HL-60/S4 (cell line): ENCODE results near the gene PLEKHG5.

Source experiments
- in situ Hi-C: fragments of 300-500 bp; cut with MboI; formaldehyde crosslinking; loops from 2 replicates; pipeline ENCODE4 v1.14.3; 2022; ENCODE audit warnings: low sequenced_read_pairs

PLEKHG5 gene

DNA sequence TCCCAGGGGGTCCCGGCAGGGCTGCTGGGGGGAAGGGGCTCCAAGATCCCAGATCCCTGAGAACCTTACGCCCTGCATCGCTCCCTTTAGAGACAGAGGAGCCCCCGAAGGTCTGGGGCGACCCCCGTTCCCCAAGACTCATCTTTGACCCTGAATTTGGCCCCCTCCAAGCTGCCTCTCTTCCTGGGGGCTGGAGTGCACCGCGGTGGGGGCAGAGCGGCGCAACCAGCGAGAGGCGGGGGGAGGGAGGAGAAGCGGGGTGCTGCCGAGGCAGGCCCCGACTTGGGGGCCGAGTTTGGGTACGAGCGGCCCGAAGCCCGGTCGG, 5.4 kb upstream of the PLEKHG5 start:
- in situ Hi-C loops: loop anchor here (25.0 kb wide), 1 partner anchor 715 kb away; no protein-coding TSS in a partner anchor

DNA sequence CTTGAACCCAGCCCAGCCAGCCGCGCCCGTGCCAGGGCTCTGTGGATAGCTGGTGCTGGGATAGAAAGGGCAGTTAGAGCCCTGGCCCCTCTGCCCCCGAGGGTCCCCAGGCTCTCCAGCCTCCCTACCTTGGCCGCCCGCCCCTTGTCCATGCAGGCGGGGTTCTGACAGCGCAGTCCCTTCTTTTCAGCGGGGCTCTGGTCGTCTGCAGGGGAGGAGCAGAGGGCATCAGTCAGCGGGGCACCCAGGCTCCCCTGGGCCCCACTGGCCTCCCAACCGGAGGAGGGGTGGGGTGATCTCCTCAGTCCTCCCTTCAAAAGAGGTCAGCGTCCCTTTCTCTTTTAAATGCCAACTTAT, 4.9 kb upstream of the PLEKHG5 start:
- in situ Hi-C loops: loop anchor here (25.0 kb wide), 1 partner anchor 716 kb away; no protein-coding TSS in a partner anchor

DNA sequence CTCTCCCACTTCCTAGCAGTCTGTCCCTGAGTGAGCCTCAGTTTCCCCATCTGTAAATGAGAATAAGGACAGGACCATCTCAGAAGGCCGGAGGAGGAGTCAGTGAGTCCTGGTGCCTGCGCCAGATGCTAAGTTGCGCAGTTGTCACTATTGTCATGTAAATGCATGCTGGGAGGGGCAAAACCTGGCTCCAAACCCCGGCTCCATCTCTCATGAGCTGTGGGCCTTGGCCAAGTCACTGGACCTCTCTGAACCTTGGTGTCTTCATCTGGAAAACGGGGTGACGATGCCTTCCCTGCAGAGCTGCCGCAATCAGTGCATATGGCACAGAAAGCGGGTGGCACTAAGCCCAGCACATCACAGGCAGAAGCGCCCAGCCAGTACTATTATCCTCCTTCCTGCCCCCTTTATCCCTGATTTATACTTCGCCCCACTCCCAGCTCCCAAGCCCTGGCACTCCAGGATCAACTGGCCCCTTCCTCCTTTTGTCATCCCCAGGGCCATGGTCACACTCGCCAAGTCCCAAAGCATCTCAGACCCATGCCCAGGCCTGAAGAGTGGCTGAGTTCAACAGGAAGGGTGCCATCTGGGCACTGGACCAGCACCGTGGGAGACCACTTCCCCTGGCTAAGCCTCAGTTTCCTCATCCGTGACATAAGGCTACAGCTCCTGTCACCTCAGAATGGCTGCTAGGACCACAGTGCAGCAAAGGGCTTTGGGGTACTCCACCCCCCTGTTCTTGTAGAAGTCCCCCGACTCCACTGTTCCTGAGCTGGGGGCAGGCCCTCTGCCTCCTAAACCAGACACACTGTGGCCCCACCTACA, 4.3 kb upstream of the PLEKHG5 start:
- in situ Hi-C loops: loop anchor here (25.0 kb wide), 1 partner anchor 717 kb away; no protein-coding TSS in a partner anchor

DNA sequence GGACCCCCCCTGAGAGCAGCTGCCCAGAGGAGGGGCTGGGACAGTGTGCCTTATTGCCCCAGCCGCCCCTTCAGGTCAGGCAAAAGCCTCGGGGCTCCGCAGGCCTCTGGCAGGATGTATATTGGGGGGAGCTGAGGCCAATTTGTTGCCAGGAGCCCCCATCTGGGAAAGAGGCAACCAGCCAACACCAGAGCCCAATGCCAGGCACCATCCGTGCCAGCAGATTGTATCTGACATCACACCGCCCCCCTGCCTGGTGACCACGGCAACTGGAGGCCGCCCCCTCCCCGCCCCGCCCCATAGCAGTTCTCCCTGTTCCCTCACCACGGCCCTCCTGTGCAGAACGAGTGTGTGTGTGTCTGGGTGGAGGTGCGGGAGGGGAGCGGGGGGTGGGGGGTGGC, 3.6 kb upstream of the PLEKHG5 start:
- in situ Hi-C loops: loop anchor here (25.0 kb wide), 1 partner anchor 717 kb away; no protein-coding TSS in a partner anchor

DNA sequence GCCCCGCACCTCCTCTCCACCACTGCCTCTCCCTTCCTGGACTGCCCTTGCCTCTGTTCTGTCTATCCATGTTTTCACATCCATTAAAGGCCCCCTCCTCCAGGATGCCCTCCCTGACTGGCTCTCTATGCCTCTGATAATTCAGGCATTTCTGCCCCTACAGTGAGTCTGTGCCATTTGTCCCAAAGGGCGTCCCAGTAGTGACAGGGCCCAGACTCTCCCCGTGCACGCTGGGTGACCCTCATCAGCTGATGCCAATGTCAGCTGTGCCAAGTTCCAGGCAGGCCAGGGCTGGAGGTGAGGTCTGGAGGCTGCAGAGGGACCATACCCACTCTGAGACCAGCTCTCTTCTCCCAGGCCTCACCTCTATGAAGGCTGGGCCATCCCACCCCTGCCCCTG, 3.2 kb upstream of the PLEKHG5 start:
- in situ Hi-C loops: loop anchor here (25.0 kb wide), 1 partner anchor 718 kb away; no protein-coding TSS in a partner anchor

DNA sequence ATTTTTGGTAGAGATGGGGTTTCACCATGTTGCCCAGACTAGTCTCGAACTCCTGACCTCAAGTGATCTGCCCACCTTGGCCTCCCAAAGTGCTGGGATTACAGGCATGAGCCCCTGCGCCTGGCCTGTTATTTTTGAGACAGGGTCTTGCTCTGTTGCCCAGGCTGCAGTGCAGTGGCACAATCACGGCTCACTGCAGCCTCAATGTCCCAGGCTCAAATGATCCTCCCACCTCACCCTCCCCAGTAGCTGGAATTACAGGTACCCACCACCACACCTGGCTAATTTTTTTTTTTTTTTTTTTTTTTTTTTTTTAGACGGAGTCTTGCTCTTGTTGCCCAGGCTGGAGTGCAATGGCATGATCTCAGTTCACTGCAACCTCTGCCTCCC, 2.4 kb upstream of the PLEKHG5 start:
- in situ Hi-C loops: loop anchor here (25.0 kb wide), 1 partner anchor 718 kb away; no protein-coding TSS in a partner anchor

DNA sequence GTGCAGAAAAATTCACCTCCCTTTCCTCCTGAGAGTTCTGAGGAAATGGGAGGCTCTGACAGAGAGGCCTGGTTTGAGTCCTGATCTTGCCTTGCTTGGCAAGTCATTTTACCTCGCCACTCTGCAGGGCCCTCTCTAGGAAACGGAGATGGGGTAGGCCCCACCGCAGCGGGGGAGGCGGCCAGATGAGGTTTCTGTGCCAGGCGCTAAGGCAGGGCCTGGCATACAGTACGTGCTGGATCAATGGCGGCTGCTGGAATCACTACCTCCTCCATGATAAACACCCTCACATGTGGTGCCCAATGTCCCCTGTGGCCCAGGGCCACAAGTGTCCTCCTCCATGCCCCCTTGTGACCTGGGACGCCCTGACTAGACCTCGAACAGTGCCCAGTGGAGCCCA, 499 bp upstream of the PLEKHG5 start:
- in situ Hi-C loops: loop anchor here (25.0 kb wide), 1 partner anchor 720 kb away; no protein-coding TSS in a partner anchor

DNA sequence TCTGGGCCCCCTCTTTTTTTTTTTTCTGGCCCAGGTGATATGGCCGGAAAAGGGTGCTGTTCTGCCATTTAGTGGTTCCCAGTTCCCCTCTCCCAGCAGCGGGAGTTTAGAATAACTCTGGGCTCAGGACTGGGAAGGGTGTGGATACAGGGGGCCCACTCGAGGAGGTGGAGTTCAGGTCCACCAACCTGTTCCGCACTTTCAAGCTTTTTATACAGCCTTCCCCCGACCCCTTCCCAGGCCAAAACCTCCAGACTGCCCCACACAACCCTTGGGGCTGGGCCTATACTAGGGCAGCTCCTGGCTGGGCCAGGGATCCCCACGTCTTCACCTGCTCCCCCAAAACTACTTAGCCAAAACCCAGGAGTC, 402 bp downstream of the PLEKHG5 start:
- in situ Hi-C loops: loop anchor here (25.0 kb wide), 1 partner anchor 721 kb away; no protein-coding TSS in a partner anchor

DNA sequence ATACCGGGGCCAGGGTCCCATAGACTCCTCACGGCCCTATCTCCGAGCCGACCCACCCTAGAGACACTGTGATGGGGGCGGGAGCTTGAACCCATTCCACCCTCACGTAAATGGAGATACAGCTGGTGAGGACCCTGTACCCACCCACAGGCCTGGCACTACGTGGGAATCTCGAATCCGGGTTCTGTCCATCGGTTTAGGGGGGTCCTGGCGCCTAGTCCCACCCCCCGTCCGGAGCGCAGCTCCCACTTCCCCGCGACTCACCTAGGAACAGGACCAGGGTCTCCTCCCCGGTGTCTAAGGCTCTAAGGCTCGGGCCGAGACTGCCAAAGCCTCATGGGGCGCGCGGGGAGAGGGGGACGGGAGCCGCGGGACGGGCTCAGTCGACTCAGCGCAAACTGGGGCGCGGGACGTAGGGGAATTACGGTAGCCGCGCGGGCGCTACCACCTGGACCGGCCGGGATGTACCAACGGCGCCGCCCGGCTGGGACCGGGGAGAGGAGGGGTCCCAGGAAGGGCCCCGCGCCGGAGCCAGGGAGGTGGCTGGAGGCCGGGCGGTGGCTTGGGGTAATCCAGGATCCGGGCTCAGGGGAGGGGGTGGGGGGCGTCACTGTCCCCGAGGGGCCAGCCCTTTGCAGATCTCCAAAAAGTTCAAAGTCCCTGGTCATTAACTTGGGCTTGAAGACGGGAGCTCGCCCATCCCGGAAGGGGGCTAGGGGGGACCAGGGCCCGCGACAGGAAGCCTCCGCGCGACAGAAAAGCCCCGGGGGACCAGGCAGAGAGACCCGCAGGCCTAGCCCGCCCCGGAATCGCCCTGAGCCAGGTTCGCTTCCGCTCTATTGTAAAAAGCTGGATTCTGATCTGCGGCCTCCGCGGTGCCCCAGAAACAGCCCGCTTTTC, 1.0 kb downstream of the PLEKHG5 start:
- in situ Hi-C loops: loop anchor here (25.0 kb wide), 1 partner anchor 722 kb away; no protein-coding TSS in a partner anchor

DNA sequence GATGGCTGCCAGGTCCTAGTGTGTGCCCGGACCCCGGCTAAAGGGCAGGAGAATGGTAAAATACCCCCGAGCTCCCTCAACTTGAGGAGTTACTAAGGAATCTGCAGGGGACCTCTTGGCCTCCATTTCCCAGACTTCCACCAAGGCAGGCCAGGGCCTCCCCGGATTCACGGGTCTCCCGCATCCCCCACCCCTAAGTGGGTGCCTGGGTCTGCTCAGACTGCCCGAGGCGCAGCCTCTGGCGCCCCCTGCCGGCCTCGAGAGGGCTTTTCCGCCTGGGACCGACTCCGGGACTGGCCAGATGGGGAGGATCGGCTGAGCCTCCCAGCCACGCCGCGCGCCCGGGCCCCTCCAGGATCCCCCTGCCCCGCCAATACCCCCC, 1.7 kb downstream of the PLEKHG5 start:
- in situ Hi-C loops: loop anchor here (10.0 to 25.0 kb wide), 2 partner anchors 155 to 723 kb away; no protein-coding TSS in a partner anchor

DNA sequence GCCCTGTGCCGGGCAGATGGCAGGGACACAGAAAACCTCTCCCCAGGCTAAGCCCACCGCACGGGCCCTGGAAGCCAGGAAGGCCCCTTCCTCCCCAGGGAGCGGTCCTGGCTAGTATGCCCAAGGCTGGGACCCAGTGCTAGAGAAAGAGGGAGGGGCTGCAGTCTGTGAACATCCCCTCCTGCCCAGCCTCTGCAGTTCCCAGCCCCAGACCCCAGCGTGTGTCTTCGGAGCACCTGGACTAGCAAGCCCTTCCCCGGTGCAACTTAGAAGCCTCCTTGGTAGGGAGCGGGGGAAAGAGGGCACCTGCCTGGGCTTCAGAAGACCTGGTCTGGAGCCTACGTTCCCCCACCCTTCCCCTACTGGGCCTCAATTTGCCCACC, 2.1 kb downstream of the PLEKHG5 start:
- in situ Hi-C loops: loop anchor here (10.0 to 25.0 kb wide), 2 partner anchors 155 to 723 kb away; no protein-coding TSS in a partner anchor

DNA sequence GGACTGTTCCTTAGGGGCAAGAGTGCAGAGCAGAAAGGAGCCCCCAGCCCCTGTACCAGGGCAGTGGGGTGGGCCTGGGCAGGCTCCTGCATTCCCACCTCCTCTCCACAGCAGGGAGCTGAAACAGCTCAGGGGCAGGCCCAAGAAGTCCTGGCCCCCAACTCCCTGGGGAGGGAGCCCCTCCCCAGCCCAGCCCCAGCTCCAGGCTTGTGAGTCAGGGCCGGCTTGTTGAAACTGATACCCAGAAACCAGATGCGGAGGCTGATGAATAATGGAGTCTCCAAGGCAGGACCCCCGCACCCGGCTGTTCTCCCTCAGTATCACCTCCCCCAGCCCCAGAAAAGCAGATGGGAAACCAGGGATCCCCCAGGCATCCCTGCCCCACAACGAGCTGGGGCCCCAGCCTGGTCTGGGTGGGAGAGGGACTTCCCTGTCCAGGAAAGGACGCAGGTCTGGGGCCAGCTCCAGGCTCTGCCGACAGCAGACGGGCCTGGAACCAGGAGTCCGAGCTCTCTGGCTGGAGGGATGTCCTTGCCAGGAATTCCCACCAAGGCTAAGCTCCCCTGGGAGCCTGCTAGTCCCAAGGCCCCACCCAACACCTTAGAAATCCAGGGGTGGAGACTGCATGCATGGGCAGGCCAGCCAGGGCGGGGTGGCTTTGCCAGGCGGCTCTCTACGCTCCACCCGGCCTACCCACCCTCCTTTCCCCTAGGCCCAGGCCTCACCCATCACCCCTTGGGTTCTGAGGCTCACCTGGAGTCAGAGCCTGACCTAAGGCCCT, 2.7 kb downstream of the PLEKHG5 start:
- in situ Hi-C loops: loop anchor here (10.0 to 25.0 kb wide), 2 partner anchors 156 to 724 kb away; no protein-coding TSS in a partner anchor

DNA sequence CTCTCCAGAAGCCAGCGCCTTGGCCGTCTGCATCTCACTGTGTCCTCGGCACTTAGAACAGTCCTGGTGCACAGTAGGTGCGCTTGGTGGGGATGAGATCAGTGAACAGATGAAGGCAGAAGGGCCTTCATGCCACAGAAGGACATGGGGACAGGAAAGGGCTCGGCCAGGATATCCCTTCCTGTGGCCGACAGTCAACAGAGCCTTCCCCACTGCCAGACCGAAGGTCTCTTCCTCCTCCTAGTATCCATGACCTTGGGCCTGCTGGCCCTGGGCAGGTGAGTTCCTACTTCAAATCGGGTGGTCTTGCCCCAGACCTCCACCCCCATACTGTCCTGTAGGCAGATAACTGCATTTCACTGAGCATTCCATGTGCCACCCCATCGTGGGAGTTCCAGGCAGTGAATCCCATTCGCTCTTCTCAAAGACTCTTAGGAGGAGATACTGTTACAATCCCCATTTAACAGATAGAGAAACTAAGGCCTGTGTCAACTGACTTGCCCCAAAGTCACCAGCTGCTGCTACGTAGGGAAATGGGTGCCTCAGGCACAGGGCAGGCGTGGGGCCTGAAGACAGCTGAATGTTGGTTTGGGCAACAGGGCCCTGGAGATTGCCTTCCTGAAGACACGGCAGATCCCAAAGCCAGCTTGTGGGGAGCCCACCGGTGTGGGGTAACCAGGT, 3.5 kb downstream of the PLEKHG5 start:
- in situ Hi-C loops: loop anchor here (10.0 to 25.0 kb wide), 2 partner anchors 157 to 724 kb away; no protein-coding TSS in a partner anchor

DNA sequence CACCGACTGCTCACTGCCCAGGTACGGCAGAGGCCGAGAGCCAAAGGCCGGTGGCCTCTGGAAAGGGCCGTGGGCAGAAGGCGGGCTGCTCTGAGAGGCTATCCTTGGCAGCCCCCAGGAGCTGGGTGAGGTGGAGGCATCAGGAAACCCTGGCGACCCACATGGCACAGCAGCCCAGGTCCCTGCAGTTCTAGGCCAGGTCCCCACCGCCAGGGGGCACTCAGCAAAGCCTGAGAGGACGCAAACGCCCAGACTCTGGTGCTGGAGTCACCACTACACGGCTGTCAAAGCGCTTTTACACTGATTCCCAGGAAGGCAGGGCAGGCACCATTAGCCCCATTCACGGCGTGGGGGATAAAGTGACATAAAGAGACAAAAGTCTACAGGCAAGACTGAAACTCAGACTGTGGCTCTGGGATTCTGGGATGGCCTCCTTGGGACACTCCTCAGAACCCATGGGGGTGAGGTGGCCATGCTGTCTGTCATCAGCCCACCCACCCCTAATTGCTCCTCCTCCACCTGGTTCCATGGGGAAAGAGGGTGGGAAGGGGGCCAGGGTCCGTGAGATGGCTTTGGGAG, 4.9 kb downstream of the PLEKHG5 start:
- in situ Hi-C loops: loop anchor here (10.0 to 25.0 kb wide), 2 partner anchors 158 to 726 kb away; no protein-coding TSS in a partner anchor

DNA sequence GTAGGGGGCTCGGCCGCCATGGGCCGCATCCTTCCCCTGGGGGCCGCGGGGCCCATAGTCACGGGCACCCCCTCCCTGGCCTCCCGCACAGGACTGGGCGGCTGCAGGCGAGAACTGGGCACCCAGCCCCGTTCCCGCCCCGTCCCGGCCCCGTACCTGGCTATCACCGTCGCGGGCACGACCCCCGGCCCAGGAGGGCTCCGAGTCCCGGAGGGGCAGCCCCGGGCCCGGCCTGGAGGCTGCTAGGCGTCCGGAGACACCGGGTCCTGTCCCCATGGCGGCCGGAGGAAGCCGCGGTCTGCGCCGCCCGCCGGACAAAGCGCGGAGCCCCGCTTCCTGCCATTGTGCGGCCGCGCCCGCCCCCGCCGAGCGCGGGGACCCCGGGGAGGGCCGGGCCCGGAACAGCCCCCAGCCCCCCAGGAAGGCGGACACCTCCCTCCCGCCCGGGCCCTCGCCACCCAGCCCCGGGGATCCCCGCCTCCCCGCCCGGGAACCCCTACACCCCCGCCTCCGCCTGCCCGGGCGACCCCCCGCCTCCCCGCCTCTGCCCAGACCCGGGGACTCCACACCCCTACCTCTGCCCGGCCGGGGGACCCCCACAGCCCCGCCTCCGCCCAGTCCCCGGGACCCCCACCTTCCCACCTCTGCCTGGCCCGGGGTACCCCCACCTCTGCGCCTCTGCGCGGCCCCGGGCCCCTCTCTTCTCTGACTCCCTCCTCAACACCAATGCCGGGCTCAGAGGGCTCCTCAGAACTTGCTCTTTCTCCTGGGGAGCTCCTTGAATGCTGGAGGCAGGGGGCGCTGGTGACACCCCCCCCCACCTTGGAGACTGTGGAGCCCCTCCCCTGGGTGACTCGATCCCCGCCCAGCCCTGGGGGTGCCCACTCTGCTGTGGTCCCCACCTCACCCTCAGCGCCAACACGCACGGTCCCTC, 6.0 kb downstream of the PLEKHG5 start:
- in situ Hi-C loops: loop anchor here (10.0 to 25.0 kb wide), 2 partner anchors 159 to 727 kb away; no protein-coding TSS in a partner anchor

DNA sequence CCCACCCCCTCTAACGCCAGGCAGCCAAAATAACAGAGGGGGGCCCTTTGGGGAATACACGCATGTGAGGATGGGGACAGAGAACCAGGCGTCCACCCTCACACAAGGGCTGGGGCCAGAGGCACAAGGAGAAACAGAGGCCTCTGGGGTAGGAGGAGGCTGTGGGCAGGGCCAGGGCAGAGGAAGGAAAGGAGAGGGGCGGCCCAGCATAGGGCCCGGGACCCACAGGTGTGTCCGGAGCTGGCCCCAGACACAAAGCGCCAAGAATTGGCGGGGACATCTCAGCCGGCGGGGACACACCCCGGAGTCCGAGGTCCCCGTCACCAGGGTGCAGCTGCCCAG, 6.7 kb downstream of the PLEKHG5 start:
- in situ Hi-C loops: loop anchor here (10.0 to 25.0 kb wide), 2 partner anchors 160 to 728 kb away; no protein-coding TSS in a partner anchor

DNA sequence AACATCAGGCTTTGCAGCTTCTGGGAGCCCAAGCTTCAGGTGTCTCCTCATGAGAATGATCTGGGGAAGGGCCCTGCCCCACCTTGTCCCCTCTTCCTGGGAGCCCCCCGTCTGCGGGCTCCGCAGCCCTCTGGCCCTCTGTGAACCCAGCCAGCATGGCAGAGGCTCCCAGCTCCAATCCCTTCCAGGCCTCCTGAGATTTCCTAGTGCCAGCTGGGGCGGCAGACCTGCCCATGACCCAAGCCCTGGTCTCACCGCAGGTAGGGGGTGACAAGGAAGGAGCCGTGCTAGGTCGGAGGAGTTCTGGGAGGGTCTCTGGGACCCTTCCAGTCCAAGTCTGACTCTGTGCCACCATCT, 7.7 kb downstream of the PLEKHG5 start:
- in situ Hi-C loops: loop anchor here (10.0 to 25.0 kb wide), 2 partner anchors 161 to 729 kb away; no protein-coding TSS in a partner anchor
